Adrenal gland (tissue), 12 donors: ENCODE data around the gene GPC6. TPM values are rescaled to one million over a fixed set of nuclear protein-coding genes. Genes with fewer than 3 reads are reported as not detected.

Source experiments
- DNase-seq, 7 donors: peaks; one replicate each; pipeline ENCODE4 v3.0.0-alpha.2; 2019 to 2020
- H3K27ac ChIP-seq, 5 donors: fragments of 200-600 bp; sonication (generic) in 4 of 5; 1 replicate in 3 of 5; 2 replicates in 2 of 5; pipeline versions ENCODE4 v1.5.1 to v1.8.0; 2016 to 2020; ENCODE audit warnings: mild to moderate bottlenecking in 1 of 5
- H3K27me3 ChIP-seq: fragments of 200-600 bp; 2 replicates; pipeline ENCODE4 v1.8.0; 2021
- H3K36me3 ChIP-seq, 2 donors: fragments of 200-600 bp; replicated peaks in 1 of 2; 1 replicate in 1 of 2; 2 replicates in 1 of 2; pipeline versions ENCODE4 v1.5.1 to v1.8.0; 2018 to 2022
- H3K4me1 ChIP-seq, 2 donors: fragments of 200-600 bp; replicated peaks in 1 of 2; 1 replicate in 1 of 2; 2 replicates in 1 of 2; pipeline versions ENCODE4 v1.5.1 to v1.8.0; 2018 to 2021
- H3K4me3 ChIP-seq, 4 donors: fragments of 200-600 bp; sonication (generic) in 3 of 4; one replicate each; pipeline ENCODE4 v1.5.1; 2016 to 2018
- H3K9me3 ChIP-seq, 3 donors: fragments of 200-600 bp; sonication (generic) in 1 of 3; replicated peaks in 1 of 3; 1 replicate in 2 of 3; 2 replicates in 1 of 3; pipeline versions ENCODE4 v1.5.1 to v1.8.0; 2016 to 2021
- CTCF ChIP-seq, 6 experiments: fragments of 450-650 bp in 4 of 6; fragments of 200-600 bp in 2 of 6; sonication (generic) in 1 of 6; IDR thresholded peaks; 1 replicate in 5 of 6; 2 replicates in 1 of 6; pipeline versions ENCODE4 v1.5.1 to v1.8.0; 2016 to 2021; ENCODE audit warnings: antibody characterized with exemption in 6 of 6, mild to moderate bottlenecking in 2 of 6, moderate library complexity in 1 of 6
- POLR2A ChIP-seq, 2 donors: fragments of 450-650 bp; IDR thresholded peaks; one replicate each; pipeline ENCODE4 v1.6.1; 2017; ENCODE audit warnings: antibody characterized with exemption in 2 of 2, mild to moderate bottlenecking in 2 of 2, moderate library complexity in 1 of 2
- WGBS, 4 donors: extraction: QIAGEN DNeasy Blood & Tissue Kit in 2 of 4; methylation state at CpG; one replicate each; pipeline versions ENCODE4 v1.1.5 to v1.1.7; 2013 to 2017; 5-methylcytosine and 5-hydroxymethylcytosine counted together
- intact Hi-C, 2 donors: fragments of 100-400 bp; cut with DNase I; formaldehyde crosslinking; loops; one replicate each; pipeline versions ENCODE4 v1.14.1 to v1.15.0; 2022 to 2023
- polyA plus RNA-seq, 3 donors: library from polyadenylated mRNA; stranded (reverse); fragments of 200-250 nt in 2 of 3; fragments of 350-450 nt in 1 of 3; fragmentation: Illumina TruSeq in 1 of 3; extraction: RNeasy Lipid Tissue Mini Kit (QIAGEN cat#74804) in 1 of 3; gene quantifications; one replicate each; pipeline ENCODE4 v1.2.3, GENCODE V29; 2013 to 2014
- total RNA-seq, 9 donors: library from RNA; depleted of rRNA in 4 of 9; stranded (reverse); fragments of >200 nt in 4 of 9; fragments of 120-200 nt in 1 of 9; fragmentation: NEBNext Ultra II Directional in 1 of 9; extraction: Animal tissue kit (Norgen Biotek cat#: 25700) in 1 of 9; gene quantifications; one replicate each; pipeline versions ENCODE4 v1.1.0 to v1.2.4, GENCODE V29; 2013 to 2023
- donor health status: healthy with polysubstance abuse.
- donor health status: Bipolar disorder and iron deficiency.
- donor health status: DM: yes; HTN: yes; CAD: no.
- donor health status: DM: no; HTN: no; CAD: no.
- donor health status: DM: no; HTN: no; CAD: no.
- donor health status: DM: yes; HTN: yes; CAD: no.

The GPC6 gene
- total and polyA plus RNA-seq, 12 donors = 0.37 to 62.3 (median 2.5) TPM

GRCh38 chr13:94088742-94089141, 862.1 kb downstream of the GPC6 start:
- no peak for DNase-seq
- Histone ChIP-seq H3K4me1 (no peaks in the 10 kb centered on the region), H3K36me3 (no peaks in the 10 kb centered on the region), H3K27me3 (no peaks in the 10 kb centered on the region), H3K4me3 (no peak overlapping the region), H3K27ac (no peak overlapping the region), H3K9me3 (no peaks in the 10 kb centered on the region)
- TF ChIP-seq POLR2A (IDR thresholded peaks at IDR 0.05) = no peak
- TF ChIP-seq CTCF (IDR thresholded peaks at IDR 0.05) = no peak
- intact Hi-C loops = no loop called here
- WGBS, 4 donors = 40 to 62% (median 45%) methylated on average over 4 of the region's 4 CpGs

GRCh38 chr13:94090773-94091480, 864.3 kb downstream of the GPC6 start:
- Histone ChIP-seq H3K27me3 (no peaks in the 10 kb centered on the region), H3K9me3 (no peaks in the 10 kb centered on the region), H3K4me1 (no peaks in the 10 kb centered on the region), H3K36me3 (no peaks in the 10 kb centered on the region), H3K4me3 (no peak overlapping the region), H3K27ac (no peak overlapping the region)
- DNase-seq = no peak
- no peak for TF ChIP-seq CTCF (IDR thresholded peaks at IDR 0.05)
- intact Hi-C loops = no loop called here
- WGBS, 4 donors = 46 to 63% (median 51%) methylated on average over 3 of the region's 3 CpGs

- no peak overlapping the region for H3K27ac ChIP-seq
- TF ChIP-seq CTCF (IDR thresholded peaks at IDR 0.05) (no peak), POLR2A (IDR thresholded peaks at IDR 0.05) (no peak)
- no peak for DNase-seq
- H3K9me3 ChIP-seq = no peaks in the 10 kb centered on the region
- H3K27me3 ChIP-seq = no peaks in the 10 kb centered on the region
- H3K4me3 ChIP-seq = no peak overlapping the region
- no peaks in the 10 kb centered on the region for H3K4me1 ChIP-seq
- no peaks in the 10 kb centered on the region for H3K36me3 ChIP-seq
- 58 to 79% (median 63%) methylated on average over 2 of the region's 2 CpGs for WGBS, 4 donors
- intact Hi-C loops = no loop called here
Measured at GRCh38 chr13:94093652-94094315, 867.2 kb downstream of the GPC6 start.

- no peaks in the 10 kb centered on the region for H3K9me3 ChIP-seq
- no peak overlapping the region for H3K4me3 ChIP-seq
- DNase-seq = no peak
- TF ChIP-seq CTCF (IDR thresholded peaks at IDR 0.05) = no peak
- no peak for TF ChIP-seq POLR2A (IDR thresholded peaks at IDR 0.05)
- WGBS, 4 donors = 89 to 93% (median 91%) methylated on average over 2 of the region's 2 CpGs
- H3K36me3 ChIP-seq = no peaks in the 10 kb centered on the region
- H3K27me3 ChIP-seq = no peaks in the 10 kb centered on the region
- H3K4me1 ChIP-seq = no peaks in the 10 kb centered on the region
- intact Hi-C loops = no loop called here
- H3K27ac ChIP-seq = no peak overlapping the region
Measured at GRCh38 chr13:94109715-94110374, 883.2 kb downstream of the GPC6 start.
